SU-DHL-6 (cell line): Measurements from ENCODE around the gene FABP7.

Experiments used
- EZH2phosphoT487 ChIP-seq: fragments of 200-600 bp; sonication (generic), shearing (Covaris generic); conservative IDR thresholded peaks from 2 replicates; pipeline ENCODE4 v1.6.1; 2018; ENCODE audit warnings: mild to moderate bottlenecking, antibody characterized with exemption, low read length, moderate library complexity, mixed read lengths
- TF ChIP-seq, protein P1 (sequence below): fragments of 200-600 bp; sonication (generic); IDR thresholded peaks from one replicate; pipeline ENCODE4 v1.5.1; 2017; ENCODE audit warnings: antibody characterized with exemption, mild to moderate bottlenecking, low read length, moderate library complexity; ENCODE audit not compliant: insufficient read depth, poor library complexity, severe bottlenecking

DNA sequence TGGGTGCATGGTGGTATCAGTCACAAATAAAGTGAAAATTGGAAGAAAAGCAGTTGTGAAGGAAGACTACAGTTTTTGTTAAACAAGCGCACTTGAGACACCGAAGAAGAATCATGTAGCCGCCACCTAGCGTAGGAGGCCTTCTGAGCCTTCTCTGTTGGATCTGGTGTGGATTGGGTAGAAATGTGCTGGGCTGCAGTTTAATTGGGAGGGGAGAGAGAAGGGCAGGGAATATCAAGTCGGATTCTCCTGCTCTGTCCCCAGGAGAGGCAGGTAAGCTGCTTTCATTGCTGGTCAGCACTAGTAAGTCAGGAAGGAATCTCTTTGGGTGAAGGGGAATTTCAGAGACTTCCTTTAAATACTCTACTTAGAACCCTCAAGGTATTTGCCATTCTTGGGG is 1.2 kb upstream of the FABP7 start:
- TF ChIP-seq, protein P1, sequence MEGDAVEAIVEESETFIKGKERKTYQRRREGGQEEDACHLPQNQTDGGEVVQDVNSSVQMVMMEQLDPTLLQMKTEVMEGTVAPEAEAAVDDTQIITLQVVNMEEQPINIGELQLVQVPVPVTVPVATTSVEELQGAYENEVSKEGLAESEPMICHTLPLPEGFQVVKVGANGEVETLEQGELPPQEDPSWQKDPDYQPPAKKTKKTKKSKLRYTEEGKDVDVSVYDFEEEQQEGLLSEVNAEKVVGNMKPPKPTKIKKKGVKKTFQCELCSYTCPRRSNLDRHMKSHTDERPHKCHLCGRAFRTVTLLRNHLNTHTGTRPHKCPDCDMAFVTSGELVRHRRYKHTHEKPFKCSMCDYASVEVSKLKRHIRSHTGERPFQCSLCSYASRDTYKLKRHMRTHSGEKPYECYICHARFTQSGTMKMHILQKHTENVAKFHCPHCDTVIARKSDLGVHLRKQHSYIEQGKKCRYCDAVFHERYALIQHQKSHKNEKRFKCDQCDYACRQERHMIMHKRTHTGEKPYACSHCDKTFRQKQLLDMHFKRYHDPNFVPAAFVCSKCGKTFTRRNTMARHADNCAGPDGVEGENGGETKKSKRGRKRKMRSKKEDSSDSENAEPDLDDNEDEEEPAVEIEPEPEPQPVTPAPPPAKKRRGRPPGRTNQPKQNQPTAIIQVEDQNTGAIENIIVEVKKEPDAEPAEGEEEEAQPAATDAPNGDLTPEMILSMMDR = no peak
- no peak for TF ChIP-seq EZH2phosphoT487
